ENCODE measurements around the gene RPS5. TPM values are rescaled to one million over a fixed set of nuclear protein-coding genes. Genes with fewer than 3 reads are reported as not detected.

RPS5 gene
- total RNA-seq, 4 donors from 2014 or later, result 428 to 1,258 (median 517) TPM

DNA sequence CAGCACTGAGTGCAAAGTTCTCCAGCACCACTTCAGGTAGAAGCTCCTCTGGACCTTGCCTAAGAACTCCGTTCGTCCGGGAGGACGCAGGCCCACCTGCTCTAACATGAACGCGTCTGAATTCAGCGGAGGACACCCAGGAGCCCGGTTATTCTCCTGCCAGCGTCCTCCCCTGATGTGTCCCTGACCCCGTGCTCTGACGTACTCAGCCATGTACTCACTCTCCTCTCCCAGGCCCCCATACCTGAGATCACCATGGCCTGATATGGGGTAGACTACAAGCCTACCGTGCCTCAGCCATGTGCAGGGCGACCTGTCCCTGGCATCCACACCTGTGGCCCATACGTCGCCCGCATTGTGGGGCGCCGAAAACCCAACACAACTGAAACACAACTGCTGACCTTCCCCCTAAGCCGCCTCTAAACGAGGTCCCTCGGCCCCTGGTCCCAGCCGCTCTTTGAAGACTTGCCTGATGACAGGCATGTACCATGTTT lies 20.6 kb downstream of the RPS5 start:
- TF ChIP-seq CTCF (IDR thresholded peaks at IDR 0.05) (no peak), POLR2A (IDR thresholded peaks at IDR 0.05) (no peak)
- peaks cover 0 to 26% (median 7%) of the 10 kb centered on the region in 4 donors for H3K4me1 ChIP-seq
- no peaks in the 10 kb centered on the region for H3K9me3 ChIP-seq
- H3K4me3 ChIP-seq, result peak overlapping the region; percentile 54 to 100 (median 82)
- DNase-seq, result no peak
- peak overlapping the region; percentile 79 to 93 (median 84) for H3K27ac ChIP-seq
- H3K27me3 ChIP-seq, result no peaks in the 10 kb centered on the region
- H3K36me3 ChIP-seq, result no peaks in the 10 kb centered on the region

DNA sequence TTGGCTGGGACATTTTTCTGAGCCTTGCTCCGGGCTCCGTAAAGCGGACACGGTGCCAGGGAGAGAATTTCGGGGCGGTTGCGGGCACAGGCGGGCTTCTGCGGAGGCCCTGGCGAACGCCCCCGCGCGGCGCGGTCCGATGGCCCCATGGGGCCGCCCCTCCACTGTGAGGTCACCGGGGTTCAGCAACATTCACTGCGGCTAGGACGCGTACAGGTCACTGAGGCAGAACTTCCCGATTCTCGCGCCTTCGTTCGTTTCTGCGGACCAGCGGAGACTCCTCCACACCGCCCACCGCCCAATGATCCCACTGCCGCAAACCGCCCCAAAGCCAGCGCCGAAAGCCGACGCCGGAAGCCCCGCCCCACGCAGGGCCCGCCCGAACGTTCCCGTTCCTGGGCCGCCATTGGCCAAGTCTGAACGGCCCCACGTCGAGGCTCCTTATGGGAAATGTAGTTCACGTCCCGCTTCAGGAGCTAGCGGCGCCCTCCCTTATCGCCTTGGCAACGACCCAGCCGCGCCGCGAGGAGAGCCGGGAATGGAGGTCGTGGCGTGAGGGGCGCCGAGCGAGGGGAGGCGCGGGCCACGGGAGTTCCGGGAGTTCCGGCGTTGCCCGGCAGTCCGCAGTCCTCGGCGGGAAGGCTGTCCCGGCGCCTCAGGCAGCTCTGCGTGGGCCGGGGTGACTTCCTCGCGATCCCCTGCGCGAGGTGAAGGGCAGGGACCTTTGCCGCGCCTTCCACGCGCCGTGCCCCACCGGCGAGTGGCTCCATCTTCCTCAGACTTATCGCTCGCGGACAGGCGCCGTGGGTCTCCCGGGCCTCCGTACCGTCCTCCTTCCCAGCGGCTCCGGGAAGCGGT lies 21.3 kb downstream of the RPS5 start, which contains the start of gene ZNF584:
Gene ZNF584 (plus strand): TSS at position 498 of the 858 bp plus-strand sequence. CDS start 499 bp downstream, outside the sequence.
- Histone ChIP-seq H3K36me3 (no peaks in the 10 kb centered on the region), H3K27ac (peak within 1 kb of the TSS; percentile 79 to 93 (median 84)), H3K4me1 (peaks cover 0 to 24% (median 7%) of the 10 kb centered on the region in 4 donors), H3K4me3 (peak within 1 kb of the TSS; percentile 54 to 100 (median 82)), H3K27me3 (no peaks in the 10 kb centered on the region), H3K9me3 (no peaks in the 10 kb centered on the region)
- TF ChIP-seq CTCF (IDR thresholded peaks at IDR 0.05) (peak in 2 of 6 experiments; percentile 12 to 20), POLR2A (IDR thresholded peaks at IDR 0.05) (peak; percentile 75 to 77)
- DNase-seq, result peak; percentile 93 to 97 (median 94)

GRCh38 chr19:58409010-58409790 lies 22.1 kb downstream of the RPS5 start:
- H3K27me3 ChIP-seq, result no peaks in the 10 kb centered on the region
- no peak for DNase-seq

GRCh38 chr19:58416604-58417003 lies 29.5 kb downstream of the RPS5 start:
- peaks cover 0 to 43% (median 0%) of the 10 kb centered on the region in 3 donors for H3K36me3 ChIP-seq
- no peak for DNase-seq
- no peak overlapping the region for H3K27ac ChIP-seq
- H3K27me3 ChIP-seq, result no peaks in the 10 kb centered on the region
- H3K9me3 ChIP-seq, result peaks cover 0 to 5% (median 0%) of the 10 kb centered on the region in 4 donors
- no peaks in the 10 kb centered on the region for H3K4me1 ChIP-seq
- TF ChIP-seq CTCF (IDR thresholded peaks at IDR 0.05) (no peak), POLR2A (IDR thresholded peaks at IDR 0.05) (no peak)
- H3K4me3 ChIP-seq, result no peak overlapping the region

More at GRCh38 chr19:58409010-58409790, 22.1 kb downstream of the RPS5 start:
- Histone ChIP-seq H3K27ac (peak overlapping the region; percentile 79 to 93 (median 84)), H3K4me3 (peak overlapping the region; percentile 54 to 100 (median 82)), H3K9me3 (no peaks in the 10 kb centered on the region), H3K4me1 (peaks cover 0 to 20% (median 7%) of the 10 kb centered on the region in 4 donors), H3K36me3 (no peaks in the 10 kb centered on the region)
- TF ChIP-seq CTCF (IDR thresholded peaks at IDR 0.05) (no peak), POLR2A (IDR thresholded peaks at IDR 0.05) (no peak)

- H3K9me3 ChIP-seq, result peaks cover 0 to 5% (median 0%) of the 10 kb centered on the region in 4 donors
- H3K4me1 ChIP-seq, result no peaks in the 10 kb centered on the region
- H3K27ac ChIP-seq, result no peak overlapping the region
- H3K36me3 ChIP-seq, result peaks cover 0 to 43% (median 0%) of the 10 kb centered on the region in 3 donors
- no peaks in the 10 kb centered on the region for H3K27me3 ChIP-seq
- H3K4me3 ChIP-seq, result no peak overlapping the region
- TF ChIP-seq CTCF (IDR thresholded peaks at IDR 0.05) (no peak), POLR2A (IDR thresholded peaks at IDR 0.05) (no peak)
- no peak for DNase-seq
Measured at GRCh38 chr19:58417071-58417470, 30.0 kb downstream of the RPS5 start.
